SKM-1 treated with dmso at 0.1 percent for 144 hours (cell line): ENCODE results near the gene RBM17.
"Not testable (repeated sequence)": the region's sequence is repeated elsewhere in the genome, so short reads cannot be mapped to it uniquely, and the experiment has no call there.

ENCODE experiments used
- DNase-seq: peaks from one replicate; lab custom pipeline; 2025; ENCODE audit not compliant: unreplicated experiment; lab: John Stamatoyannopoulos, UW

RBM17 gene, protein sequence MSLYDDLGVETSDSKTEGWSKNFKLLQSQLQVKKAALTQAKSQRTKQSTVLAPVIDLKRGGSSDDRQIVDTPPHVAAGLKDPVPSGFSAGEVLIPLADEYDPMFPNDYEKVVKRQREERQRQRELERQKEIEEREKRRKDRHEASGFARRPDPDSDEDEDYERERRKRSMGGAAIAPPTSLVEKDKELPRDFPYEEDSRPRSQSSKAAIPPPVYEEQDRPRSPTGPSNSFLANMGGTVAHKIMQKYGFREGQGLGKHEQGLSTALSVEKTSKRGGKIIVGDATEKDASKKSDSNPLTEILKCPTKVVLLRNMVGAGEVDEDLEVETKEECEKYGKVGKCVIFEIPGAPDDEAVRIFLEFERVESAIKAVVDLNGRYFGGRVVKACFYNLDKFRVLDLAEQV

DNA sequence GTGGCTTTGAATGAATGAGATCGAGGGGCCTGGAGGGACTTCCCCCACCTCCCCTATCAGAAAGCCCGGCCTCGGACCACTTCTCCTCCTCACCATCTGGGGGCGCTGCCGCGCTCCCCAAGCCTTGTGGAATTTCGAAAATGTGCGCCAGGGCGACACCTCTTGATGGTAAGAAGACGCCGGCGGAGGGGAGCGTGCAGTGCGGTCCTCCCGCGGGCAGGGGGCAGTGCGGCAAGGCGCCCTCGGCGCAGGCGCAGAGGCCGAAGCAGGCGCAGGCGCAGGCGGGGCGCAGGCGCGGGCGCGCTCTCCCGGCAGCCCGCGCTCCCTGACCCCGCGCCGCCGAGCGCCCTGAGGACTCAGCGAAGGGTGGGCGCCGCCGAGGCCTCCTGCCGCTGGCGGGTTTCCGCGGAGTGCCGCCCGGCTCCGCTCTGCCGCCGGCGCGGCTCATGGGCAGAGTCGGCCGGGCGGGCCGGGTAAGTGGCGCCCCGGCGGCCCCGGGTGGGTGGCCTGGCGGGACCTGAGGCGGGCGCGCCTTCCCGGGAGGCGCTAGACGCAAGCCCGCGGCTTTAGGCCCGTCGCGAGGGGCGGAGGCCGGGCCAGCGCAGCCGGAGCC, at the start of gene RBM17:
RBM17 (plus strand) TSS at position 314 of the 613 bp plus-strand sequence. CDS start 8,032 bp downstream, outside the sequence.
- peak; percentile 75 for DNase-seq

DNA sequence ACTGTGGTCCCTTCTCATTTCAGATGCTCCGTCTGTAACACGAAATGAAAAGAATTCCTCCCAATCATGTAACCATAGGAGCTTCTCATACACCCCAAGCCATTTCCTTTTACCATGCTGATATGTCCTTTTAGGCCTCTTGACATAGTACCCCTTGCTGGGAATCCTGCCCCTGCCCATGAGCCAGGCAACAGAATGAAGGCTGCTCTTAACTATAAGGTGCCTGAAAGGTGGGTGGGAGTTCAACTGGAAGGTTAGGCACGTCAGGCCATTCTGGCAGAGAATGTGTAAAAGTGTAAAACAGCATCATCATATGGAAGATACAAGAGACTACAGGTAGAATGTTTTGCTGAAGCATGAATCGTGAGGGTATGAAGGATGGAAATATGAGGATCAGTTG, 49.1 kb upstream of the RBM17 start:
- DNase-seq, result no peak

DNA sequence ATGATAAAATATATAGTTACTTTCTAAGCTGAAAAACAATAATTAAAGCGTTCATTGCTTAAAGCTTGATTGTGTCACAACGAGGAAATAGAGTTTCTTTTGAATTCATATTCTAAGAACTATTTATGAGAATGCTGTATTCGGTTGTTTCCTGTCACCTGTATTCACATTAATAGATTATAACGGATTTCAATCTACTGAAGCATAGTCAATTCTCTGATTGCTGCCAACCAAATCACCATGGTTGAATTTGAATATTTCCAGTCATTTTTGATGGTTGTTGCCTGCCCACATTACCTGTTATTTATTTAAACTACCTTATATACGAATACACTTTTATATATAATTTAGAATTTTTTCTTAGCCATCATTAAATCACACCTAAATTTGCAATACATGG, 48.6 kb upstream of the RBM17 start:
- DNase-seq, result no peak

DNA sequence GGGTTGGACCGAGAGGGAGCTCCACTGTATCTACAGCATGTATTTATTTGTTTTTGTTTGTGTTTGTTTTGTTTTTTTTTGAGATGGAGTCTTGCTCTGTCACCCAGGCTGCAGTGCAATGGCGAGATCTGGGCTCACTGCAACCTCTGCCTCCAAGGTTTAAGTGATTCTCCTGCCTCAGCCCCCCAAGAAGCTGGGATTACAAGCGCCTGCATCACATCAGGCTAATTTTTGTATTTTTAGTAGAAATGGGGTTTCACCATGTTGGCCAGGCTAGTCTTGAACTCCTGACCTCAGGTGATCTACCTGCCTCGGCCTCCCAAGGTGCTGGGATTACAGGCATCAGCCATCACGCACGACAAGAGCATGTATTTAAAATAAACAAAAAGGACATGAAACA, 45.5 kb upstream of the RBM17 start:
- not testable (repeated sequence) for DNase-seq

DNA sequence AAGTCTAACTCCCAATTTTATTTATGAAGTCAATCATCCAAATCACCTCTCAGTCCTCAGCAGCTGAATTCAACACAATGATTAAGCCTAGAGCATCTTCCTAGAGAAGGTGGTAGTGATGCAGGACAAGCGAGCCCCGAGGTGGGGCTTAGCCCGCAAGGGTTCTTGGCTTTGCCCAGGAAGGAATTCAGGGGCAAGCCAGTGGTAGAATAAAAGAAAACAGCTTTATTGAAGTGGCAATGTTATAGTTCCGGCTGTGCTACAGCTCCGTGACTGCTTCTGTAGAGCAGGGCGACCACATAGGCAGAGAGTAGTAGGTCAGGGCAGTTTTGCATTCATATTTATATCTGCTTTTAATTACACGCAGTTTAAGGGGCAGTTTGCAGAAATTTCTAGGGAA, 44.8 kb upstream of the RBM17 start:
- no peak for DNase-seq

DNA sequence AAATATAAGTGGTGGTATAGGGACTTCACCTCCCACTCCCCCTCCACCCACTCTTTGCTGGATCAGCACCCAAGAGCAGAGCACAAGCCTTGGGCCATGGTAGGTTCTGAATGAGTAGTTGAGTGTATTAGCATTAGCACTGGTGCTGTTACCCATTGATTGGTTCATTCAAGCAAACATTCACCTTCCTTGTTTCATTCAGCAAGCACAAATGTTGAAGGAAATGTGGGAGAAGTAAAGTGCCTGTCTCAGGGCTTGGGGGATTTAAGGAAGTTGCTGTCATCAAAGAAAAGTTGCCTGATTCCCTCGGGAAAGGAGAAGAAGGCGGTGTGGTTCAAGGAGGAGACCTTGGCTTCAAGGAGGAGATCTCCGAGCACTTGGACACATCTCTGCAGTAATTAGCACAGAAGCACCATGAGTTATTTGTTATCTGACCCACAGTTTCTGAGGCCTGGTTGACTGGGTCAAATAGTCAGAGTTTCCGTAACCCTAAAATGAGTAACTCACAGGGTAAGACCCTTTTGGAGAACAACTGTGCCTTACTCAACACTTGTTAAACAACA, 44.0 kb upstream of the RBM17 start:
- DNase-seq, result no peak

DNA sequence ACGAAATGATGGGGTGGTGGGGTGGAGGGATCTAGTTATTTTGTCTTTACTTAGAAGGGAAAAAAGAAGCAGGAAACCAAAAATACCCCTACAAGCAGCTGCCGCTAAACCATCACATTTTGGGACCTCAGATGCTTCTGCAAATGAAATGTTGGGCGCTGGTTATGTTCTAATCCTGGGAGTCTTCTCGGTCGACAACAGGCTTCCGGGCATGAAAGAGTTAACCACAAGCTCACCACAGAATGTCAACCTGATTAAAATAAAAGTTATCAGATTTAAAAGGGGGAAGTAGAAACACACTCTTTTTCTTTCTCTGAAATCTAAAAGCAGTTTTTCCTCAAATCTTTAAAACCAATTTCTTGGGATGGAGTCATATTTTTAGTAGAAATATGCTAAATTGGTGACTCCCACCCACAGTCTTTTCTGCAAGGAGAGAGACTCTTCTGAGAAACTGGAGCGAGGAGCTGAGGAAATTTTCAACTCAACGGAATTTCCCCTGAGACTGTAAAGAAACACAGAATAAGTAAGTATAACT, 43.5 kb upstream of the RBM17 start:
- no peak for DNase-seq

DNA sequence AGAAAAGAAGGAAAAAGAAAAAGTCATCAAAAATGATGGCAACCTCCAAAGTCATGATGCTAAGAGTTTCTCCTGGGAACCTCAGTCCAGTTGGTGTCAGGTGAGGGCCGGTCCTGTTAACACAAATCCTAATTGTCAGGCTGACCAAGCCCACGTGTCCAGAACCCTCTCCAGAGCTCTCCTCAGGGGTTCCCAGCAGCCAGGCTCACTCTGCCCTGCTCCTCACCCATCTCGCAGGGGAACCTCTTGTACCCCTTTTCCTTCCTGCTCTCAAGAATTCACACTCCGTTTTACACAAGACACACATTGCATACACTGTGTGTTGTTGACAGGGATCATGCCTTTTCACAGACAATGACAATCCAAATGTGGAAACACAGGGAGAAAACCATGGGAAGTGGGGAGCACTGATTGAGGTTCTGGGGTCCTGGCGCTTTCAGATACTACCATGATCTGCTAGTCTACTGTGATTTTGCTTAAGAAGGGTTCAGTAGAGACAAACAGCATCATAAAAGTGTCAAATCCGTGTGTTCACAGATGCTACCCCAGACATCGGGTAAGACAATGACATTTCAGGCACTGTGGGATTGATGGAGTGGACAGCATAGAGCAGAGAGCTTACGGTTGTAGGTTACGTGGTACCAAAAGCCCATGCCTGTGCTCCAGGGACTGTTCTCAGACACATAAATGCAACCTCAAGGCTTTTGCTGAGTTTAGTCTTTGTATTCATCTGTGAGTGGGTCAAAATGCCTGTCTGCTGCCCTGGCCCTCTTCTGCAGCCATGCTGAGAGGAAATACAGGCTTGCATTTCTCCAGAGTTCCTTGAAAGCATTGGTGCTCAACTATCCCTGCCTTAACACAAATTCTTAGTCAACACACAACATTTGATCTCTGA, 42.7 kb upstream of the RBM17 start:
- no peak for DNase-seq

DNA sequence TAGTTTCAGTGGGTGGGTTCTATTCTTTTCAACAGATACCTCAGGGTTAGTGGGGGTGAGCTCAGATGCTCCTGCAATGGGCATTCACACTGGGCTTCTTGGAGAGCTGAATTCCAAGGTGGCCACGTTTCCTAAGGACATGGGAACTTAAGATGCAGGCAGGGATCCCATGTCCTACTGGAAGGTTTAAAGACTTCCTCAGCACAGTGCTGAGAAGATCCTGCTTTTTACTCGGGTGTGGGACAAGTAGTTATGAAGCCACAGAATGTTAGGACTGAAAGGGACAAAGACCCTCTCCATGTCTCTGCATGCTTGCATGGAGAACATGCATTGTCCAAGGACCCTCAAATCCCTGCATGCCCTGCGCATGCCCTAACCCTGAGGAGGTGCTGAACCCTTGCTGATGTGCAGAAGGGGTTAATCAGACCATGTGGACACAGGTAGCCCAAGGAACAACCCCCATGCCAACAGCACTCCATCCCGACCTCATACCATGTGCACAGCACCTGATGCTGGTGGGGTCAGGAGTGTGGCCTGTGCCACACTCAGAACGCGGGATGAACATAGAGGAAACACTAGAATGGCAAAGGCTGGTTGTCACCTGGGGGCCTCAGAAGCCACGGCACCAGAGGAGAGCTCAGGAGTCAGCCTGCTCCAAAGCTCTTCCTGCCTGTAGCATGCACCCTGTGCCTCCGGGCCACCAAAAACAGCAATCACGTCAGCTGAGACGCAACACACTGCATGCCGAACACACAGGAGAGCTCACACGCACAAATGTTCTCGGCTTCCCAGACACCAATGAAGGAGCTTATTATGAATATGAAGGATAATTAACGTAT, 41.8 kb upstream of the RBM17 start:
- no peak for DNase-seq

DNA sequence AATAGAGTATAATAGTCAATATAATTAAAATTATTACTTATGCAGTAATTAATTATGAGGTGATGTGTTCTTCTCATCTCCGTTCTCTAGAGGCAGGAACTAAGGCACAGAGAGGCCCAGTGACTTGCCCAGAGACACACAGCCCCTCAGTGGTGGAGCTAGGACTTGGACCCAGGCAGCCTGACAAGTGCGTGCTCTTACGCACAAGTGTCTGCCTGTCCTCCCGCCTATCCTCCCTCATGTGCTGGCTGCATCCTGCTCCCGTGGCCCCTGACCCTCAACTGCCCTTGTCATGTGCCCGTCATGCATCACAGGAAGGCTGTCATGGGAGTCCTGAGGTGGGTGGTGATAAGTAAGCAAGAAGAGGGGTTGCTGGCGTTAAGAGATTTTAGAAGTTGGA, 41.0 kb upstream of the RBM17 start:
- no peak for DNase-seq

DNA sequence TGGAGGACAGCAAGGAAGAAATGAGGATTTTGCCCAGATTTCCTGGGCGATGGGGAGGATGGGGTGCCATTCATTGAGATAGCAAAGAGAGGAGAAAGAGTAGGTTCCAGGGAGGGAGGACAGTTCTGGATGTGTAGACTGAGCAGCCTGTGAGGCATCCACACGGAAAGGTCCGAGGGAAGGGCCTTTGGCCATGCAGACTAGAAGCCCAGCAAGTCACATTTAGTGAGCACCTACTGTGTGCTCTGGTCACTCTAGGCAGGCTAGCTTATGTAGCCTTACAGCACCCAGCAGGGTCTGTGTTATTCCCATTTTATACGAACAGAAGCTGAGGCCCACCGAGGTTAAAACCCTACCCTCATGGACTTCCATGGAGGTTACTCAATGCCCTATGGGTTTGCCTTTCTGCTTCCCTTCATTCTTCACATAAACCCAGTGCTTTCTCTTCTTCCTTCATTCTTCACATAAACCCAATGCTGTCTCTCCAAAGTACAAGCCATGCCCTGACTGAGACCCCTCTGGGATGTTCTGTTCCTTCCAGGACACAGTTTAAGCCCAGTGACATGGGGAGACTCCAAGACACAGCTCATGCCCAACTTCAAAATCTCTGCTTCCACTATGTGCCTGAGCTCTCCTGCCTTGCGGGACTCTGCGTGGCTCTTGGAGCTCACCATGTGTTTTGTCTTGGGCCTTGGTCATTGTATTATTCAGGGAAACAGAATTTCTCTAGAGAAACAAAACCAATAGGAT, 40.4 kb upstream of the RBM17 start:
- no peak for DNase-seq

DNA sequence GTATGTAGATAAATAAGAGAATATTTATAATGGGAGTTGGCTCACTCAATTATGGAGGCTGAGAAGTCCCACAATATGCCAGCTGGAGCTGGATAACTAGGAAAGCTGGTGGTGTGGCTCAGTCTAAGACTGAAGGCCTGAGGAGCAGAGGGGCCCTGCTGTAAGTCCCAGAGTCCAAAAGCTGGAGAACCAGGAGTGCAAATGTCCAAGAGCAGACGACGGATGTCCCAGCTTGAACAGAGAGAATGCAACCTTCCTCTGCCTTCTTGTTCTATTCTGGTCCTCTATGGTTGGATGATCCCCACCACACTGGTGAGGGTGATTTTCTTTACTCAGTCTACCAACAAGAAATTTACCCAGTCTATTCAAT, 39.8 kb upstream of the RBM17 start:
- DNase-seq, result no peak

DNA sequence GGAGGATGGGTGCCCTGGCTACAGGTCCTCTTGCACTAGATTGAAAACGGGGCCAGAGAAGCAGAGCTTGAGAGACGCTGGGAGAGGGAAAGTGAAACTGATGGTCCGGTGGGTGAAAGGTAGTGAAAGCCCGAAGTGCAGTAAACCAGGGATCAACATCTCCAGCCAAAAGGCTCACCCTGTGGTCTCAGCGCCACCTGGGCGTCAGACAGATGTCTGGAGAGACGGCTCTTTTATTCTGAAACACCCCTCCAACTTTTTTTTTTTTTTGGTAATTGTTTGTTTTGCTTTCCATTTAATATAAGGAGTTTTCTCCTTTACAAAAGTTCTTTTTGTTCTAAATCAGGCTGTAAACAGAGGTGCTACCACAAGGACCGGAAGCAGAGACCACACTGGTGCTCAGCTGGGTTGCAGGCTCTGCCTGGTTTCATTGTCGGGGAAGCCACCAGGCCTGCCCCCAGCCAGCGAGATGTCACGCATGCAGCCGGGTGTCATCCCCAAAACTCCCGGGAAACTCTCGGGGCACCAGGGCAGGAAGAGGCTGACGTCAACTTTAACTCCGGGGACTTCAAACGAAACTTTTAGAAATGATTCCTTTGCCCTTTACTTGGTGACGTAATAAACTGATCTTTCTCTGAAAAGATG, 37.9 kb upstream of the RBM17 start:
- DNase-seq, result no peak

DNA sequence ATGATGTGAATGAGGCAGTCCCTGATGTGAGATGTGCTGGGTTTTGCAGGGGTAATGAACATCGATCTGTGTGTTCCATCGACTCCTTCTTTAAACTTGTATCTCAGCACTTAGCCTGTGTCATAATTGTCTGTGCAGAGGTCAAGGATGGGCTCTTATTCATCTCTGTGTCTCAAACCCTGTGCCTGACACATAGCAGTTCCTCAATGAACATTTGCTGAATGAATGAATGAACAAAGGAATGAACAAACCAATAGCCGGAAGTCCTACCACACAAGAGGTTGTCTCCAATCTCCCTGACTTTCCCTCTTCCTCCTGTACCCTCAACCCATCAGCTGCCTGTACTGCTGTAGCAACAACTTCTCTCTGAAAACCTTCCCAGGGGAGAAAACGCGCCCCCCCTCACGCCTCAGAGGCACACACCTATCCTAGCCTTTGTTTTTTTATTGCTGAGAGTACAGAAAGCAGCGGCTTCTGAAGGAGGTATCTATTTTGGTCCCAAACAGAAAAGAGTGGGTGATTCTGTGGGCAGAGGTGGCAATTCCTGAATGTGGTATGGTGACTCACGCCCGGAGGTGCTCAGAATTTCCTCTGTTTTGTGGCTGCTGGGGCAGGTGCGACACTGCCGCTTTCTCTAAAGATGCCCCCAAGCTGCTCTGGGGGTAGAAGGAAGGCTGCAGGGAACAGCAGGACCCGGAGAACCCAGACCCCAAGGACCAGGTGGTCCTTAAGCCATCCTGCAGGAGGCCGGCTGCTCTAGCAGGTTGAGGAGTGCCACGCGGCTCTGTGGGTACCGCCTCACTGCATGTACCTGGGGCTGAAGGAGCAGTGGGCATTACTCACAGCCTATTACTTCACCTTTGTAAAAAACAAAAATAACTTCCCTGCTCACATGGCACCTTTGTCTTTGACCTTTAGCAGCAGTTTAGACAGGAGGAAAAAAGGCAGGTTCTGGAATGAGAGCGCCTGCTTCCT, 36.3 kb upstream of the RBM17 start:
- DNase-seq, result no peak

DNA sequence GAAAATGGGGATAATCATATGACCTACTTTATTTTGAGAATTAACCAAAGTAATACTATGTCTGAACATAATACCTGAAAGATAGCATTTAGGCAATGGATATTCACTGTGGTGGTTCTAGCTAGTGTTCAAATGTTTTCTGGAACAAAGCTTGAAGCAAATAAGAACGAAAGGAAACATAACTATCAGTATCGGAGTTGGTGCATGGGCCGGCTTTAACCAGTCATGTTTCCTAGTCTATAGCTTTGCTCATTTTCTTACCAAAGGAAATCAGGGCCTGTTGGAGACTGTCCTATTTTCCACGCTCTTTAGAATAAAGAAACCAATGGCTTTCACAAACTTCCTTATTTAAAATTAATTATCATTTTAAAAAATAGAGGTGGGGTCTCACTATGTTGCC, 35.5 kb upstream of the RBM17 start:
- DNase-seq, result no peak

DNA sequence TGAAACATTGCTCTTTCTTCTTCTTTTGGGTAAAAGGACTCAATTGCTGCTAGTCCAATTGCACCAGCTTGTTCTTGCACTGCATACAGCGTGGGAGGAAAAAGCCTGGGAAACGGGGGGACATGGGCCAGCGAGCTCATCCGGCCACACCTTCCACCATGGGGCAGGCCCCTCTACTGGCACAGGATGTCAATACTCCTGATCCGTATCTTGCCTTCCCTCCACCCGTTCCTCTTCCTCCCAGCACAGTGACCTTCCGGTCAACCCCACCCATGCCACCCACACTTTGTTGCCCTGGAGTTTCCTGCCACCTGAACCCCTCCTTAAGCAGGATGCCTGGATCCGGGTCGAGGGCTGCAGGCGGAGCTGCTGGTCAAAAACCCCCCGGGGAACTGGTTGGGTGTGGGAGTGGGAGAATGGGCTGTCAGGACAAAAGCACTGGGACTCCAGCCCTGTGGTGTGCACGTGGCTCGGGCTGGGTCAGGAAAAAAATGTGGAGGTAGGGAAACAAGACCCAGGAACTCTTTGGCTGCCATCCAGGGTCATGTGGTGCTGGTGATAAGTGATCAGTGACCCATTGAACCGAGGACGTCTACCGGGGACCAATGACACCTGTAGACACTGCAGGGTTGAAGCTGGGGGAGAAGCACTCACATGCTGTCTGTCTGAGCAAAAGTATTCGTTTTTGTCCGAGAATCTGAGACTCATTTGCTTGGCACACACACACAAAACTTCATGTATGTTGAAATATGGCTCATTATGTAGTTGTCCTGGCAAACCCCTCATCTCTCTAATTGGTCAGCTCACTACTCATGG, 34.8 kb upstream of the RBM17 start:
- no peak for DNase-seq

DNA sequence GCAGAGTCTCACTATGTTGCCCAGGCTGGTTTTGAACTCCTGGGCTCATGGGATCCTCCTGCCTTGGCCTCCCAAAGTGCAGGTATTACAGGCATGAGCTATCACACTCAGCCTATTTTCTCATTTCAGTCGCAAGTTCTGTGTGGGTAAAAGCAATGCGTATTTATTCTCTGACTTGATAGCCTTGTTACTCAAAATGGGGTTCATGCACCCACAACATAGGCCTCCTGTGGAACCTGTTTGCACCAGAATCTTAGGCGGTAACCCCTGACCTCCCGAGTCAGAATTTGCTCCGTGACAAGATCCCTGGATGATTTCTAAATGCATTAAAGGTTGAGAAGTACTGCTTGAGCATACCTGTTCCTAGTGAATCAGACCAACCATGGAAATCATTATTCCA, 34.0 kb upstream of the RBM17 start:
- DNase-seq, result no peak
